ENCODE measurements around the gene TENM3.

The TENM3 gene

GRCh38 chr4:182758273-182758672 lies 515.1 kb downstream of the TENM3 start:
- no peak for DNase-seq

GRCh38 chr4:182760551-182761043 lies 517.4 kb downstream of the TENM3 start:
- DNase-seq = no peak

- no peak for DNase-seq
These were observed 520.9 kb downstream of the TENM3 start for GRCh38 chr4:182764137-182764536.

DNA sequence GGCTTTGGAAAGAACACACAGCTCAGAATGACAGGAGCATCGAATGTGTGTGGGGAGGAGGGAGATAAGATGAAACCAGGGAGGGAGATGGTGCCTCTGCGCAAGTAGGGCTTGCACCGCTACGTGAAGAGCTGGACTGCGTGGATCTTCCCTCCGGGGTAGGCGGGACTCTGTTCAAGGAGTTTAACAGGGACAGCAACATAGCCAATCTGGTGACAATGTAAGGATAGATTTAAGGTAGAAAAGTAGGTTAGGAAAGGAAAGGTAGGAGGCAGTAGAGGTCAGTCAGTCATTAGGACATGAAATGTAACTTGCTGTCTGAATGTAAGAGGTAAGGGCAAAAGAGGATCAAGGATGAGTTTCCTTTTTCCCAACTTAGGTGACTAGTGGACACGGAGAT lies 521.4 kb downstream of the TENM3 start:
- DNase-seq = no peak

GRCh38 chr4:182765987-182766856 lies 523.0 kb downstream of the TENM3 start:
- no peak for DNase-seq

DNA sequence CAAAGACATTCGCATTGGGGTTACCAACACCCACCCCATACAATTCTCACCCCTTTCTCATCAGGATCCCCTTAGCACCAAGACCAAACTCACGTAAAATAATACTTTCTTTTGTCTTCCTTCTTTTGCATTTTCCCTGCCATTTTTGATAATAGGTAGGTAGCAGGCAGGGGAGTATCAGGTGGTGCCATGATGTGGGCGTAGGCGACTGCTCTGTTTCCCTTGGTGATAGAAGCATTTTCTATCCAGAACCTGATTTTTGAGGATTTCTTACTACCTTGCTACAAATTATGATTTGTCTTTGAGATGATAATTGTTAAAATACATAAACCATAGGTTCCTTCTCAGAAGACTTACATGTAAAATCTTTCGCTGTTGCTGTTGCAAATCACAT lies 523.7 kb downstream of the TENM3 start:
- no peak for DNase-seq

- no peak for DNase-seq
These were observed 525.6 kb downstream of the TENM3 start for GRCh38 chr4:182768838-182769237.

GRCh38 chr4:182770259-182770995 lies 527.2 kb downstream of the TENM3 start:
- DNase-seq = no peak

DNA sequence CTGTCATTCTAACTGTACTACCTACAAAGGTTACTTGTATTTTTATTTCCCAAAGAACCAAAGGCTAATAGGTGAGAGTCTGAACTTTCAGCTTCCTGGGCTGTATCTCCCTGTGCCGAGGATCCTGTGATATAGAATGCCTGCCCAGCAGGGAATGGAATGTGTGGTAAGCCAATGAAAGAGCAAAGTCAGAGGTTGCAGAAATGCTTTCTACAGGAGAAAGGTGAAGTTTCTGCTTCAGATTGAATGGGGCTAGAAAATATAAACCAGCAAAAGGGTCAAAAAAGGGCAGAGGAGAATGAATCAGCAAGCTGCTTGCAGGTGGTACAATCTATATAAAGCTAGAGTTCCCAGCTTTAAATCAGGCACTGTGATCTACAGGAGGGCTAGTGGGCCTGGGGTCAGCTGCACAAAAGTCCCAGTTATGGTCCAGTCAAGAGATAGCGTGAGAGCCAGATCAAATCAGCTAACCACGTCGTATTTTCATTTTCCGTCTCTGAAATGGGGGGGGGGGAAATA lies 527.9 kb downstream of the TENM3 start:
- no peak for DNase-seq

- DNase-seq = no peak
These were observed 531.9 kb downstream of the TENM3 start for GRCh38 chr4:182775075-182775474.

DNA sequence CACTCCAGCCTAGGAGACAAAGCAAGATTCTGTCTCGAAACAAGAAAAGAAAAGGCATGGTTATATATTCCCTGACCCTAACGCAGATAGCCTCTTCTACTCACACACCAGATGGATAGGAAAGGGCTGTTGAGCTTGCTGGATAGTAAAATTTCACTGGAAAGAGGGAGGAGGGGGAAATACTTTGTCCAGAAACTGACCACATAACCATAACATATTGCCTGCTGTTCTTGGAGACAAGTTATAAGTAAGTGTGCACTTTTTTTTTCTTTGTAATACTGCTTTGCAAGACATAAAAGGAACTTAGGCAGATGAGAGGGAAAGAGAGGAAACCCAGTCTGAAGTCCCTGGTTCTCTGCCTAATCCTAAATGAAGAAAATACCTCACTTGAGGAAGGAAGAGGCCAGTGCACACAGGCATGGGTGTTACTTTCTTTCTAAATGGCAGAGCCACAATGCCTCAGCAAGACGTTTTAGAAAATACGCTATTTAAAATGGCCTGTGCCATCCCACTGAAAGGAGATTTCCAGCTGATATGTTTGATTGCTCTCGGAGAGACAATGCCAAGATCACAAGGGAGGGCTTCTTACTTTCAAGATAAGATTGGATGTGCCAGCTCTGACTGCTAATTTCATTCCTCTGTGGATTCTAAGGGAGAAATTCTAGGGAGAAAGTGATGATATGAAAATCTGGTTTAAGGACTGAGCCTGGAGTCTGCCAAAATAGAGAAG lies 533.3 kb downstream of the TENM3 start:
- DNase-seq = no peak

DNA sequence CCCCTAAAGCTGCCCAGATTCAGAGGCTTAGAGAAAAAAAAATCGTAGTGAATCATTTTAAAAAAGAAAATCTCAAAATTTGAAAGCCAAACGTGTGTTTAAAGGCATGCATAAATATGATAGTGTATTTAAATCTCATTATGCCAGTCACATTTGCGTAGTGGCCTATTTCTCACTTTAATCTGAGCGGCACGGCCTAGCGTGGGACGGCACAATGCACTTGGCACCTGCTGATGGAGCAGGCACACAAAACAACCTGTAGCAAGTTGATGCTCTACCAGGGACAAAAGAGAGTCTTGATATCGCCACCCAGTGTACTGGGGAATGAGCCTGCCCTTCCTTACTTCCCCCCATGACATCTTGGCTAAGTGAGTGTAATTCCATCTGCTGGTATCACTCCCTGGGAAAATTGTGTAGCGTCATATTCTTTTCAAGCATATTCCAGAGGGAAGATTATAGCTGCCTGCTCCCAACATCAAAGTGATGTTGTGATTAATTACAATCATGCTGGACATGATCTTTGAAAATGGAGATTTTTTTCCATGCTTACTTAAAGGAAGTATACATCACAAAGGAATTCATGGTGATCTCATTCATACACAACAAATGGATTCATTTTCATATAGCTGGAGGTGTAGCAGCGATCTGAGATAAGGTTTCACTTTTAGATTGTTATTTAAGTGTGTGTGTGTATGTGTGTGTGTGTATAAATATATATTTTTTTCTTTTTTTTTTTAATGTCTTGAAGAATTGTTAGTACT lies 535.2 kb downstream of the TENM3 start:
- DNase-seq = no peak

- DNase-seq = no peak
These were observed 543.8 kb downstream of the TENM3 start for GRCh38 chr4:182786991-182787390.

- no peak for DNase-seq
These were observed 545.0 kb downstream of the TENM3 start for GRCh38 chr4:182788201-182788600.

- no peak for DNase-seq
These were observed 546.3 kb downstream of the TENM3 start for GRCh38 chr4:182789529-182789928.

GRCh38 chr4:182795446-182796238 lies 552.4 kb downstream of the TENM3 start:
- DNase-seq = no peak

GRCh38 chr4:182799515-182800215 lies 556.5 kb downstream of the TENM3 start:
- no peak for DNase-seq

GRCh38 chr4:182800216-182800515 lies 557.0 kb downstream of the TENM3 start:
- DNase-seq = no peak

DNA sequence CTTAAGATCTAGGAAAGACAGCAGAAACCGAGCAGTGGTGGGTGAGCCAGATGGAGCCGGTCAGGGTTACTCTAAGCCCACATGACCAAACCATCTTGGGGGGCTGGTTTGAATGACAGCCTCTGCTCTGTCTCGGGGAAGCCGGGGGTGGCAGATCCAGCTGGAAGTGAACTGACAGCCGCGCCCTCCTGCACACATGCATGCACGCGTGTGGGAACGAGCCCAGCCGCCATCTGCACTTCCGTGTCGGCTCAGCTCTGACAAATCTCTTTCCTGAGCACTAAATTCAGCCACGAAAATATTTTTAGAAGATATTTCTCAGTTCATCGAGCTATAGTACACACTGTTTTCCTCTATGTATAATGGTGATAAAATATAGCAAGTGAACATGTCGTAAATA lies 558.4 kb downstream of the TENM3 start:
- DNase-seq = no peak

- no peak for DNase-seq
These were observed 559.4 kb downstream of the TENM3 start for GRCh38 chr4:182802621-182803020.

GRCh38 chr4:182803235-182803634 lies 560.0 kb downstream of the TENM3 start:
- no peak for DNase-seq

All from effector CD4-positive, alpha-beta T cell (primary cell).